Body of pancreas (tissue), 4 donors: ENCODE data around the gene SUGCT.

Experiments used
- POLR2A ChIP-seq, 3 donors: fragments of 450-650 bp; IDR thresholded peaks; one replicate each; pipeline ENCODE4 v1.6.1; 2016; ENCODE audit warnings: antibody characterized with exemption in 3 of 3, mild to moderate bottlenecking in 2 of 3
- TF ChIP-seq, protein P1 (sequence below), 7 experiments: fragments of 450-650 bp in 4 of 7; fragments of 200-600 bp in 3 of 7; sonication (generic) in 3 of 7; IDR thresholded peaks; one replicate each; pipeline ENCODE4 v1.5.1; 2016 to 2019; ENCODE audit warnings: antibody characterized with exemption in 7 of 7

DNA sequence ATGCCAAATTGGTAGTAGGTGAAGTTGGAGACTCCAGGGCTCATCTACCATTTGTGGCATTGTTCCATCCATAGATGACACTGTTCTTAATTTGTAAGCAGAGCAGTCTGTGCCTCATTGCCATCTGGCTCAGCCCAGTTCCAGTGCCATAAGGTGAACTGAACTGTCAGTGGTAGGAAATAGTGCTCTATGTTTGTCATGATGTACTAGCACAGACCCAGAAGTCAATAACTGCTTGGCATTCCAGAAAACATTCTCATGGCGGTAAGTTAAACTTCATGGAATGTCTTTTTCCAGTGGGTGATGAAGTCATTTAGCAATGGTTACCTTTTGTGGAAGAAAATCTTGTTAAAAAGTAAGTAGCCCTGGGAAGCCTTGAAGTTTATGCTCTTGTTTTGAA lies 302.7 kb downstream of the SUGCT start:
- TF ChIP-seq, protein P1, sequence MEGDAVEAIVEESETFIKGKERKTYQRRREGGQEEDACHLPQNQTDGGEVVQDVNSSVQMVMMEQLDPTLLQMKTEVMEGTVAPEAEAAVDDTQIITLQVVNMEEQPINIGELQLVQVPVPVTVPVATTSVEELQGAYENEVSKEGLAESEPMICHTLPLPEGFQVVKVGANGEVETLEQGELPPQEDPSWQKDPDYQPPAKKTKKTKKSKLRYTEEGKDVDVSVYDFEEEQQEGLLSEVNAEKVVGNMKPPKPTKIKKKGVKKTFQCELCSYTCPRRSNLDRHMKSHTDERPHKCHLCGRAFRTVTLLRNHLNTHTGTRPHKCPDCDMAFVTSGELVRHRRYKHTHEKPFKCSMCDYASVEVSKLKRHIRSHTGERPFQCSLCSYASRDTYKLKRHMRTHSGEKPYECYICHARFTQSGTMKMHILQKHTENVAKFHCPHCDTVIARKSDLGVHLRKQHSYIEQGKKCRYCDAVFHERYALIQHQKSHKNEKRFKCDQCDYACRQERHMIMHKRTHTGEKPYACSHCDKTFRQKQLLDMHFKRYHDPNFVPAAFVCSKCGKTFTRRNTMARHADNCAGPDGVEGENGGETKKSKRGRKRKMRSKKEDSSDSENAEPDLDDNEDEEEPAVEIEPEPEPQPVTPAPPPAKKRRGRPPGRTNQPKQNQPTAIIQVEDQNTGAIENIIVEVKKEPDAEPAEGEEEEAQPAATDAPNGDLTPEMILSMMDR (IDR thresholded peaks at IDR 0.05) = no peak
- no peak for TF ChIP-seq POLR2A (IDR thresholded peaks at IDR 0.05)
